Central memory CD8-positive, alpha-beta T cell (primary cell): Measurements from ENCODE around the gene ATP11C.
A peak's percentile ranks its signal among the peaks of the same experiment; 100 is the strongest.
"Not testable (repeated sequence)": the region's sequence is repeated elsewhere in the genome, so short reads cannot be mapped to it uniquely, and the experiment has no call there.

Experiments used
- ATAC-seq: fragments of 150-1000 bp; cut with Tn5 transposase; replicated peaks from 2 replicates; pipeline ENCODE4 v1.10.0; 2022; ENCODE audit warnings: mild to moderate bottlenecking, moderate FRiP score, moderate number of reproducible peaks; ENCODE audit not compliant: poor library complexity, severe bottlenecking; ENCODE audit errors: extremely low read depth
- DNase-seq, 2 donors: peaks; one replicate each; pipeline ENCODE4 v3.0.0; 2021; ENCODE audit warnings: low spot score in 2 of 2
- H3K27ac Mint-ChIP-seq: one replicate; pipeline ENCODE4 v1.8.0; 2022; ENCODE audit warnings: low read depth, mild to moderate bottlenecking, moderate library complexity, mixed read lengths
- H3K27me3 Mint-ChIP-seq: one replicate; pipeline ENCODE4 v1.8.0; 2022; ENCODE audit warnings: mixed read lengths
- H3K36me3 Mint-ChIP-seq: one replicate; pipeline ENCODE4 v1.8.0; 2022; ENCODE audit warnings: mild to moderate bottlenecking, moderate library complexity, mixed read lengths; ENCODE audit not compliant: insufficient read depth
- H3K4me1 Mint-ChIP-seq: one replicate; pipeline ENCODE4 v1.8.0; 2022; ENCODE audit warnings: mixed read lengths
- H3K4me3 Mint-ChIP-seq: one replicate; pipeline ENCODE4 v1.8.0; 2022; ENCODE audit warnings: mild to moderate bottlenecking, moderate library complexity, mixed read lengths
- H3K9me3 Mint-ChIP-seq: one replicate; pipeline ENCODE4 v1.8.0; 2022; ENCODE audit warnings: mixed read lengths

The ATP11C gene

GRCh38 chrX:139836335-139836734 is 96.5 kb downstream of the ATP11C start:
- H3K27ac Mint-ChIP-seq, ATAC-seq, H3K4me3 Mint-ChIP-seq, H3K27me3 Mint-ChIP-seq, DNase-seq, H3K36me3 Mint-ChIP-seq, H3K9me3 Mint-ChIP-seq: not testable (repeated sequence)
- H3K4me1 Mint-ChIP-seq: peaks cover 17% of the 10 kb centered on the region

- Mint-ChIP-seq H3K36me3 (no peaks in the 10 kb centered on the region), H3K4me1 (peaks cover 21% of the 10 kb centered on the region), H3K9me3 (no peaks in the 10 kb centered on the region), H3K27ac (no peak overlapping the region), H3K27me3 (no peaks in the 10 kb centered on the region), H3K4me3 (no peak overlapping the region)
- ATAC-seq (no peak), DNase-seq (no peak)
Measured at GRCh38 chrX:139834879-139835278, 98.0 kb downstream of the ATP11C start.

DNA sequence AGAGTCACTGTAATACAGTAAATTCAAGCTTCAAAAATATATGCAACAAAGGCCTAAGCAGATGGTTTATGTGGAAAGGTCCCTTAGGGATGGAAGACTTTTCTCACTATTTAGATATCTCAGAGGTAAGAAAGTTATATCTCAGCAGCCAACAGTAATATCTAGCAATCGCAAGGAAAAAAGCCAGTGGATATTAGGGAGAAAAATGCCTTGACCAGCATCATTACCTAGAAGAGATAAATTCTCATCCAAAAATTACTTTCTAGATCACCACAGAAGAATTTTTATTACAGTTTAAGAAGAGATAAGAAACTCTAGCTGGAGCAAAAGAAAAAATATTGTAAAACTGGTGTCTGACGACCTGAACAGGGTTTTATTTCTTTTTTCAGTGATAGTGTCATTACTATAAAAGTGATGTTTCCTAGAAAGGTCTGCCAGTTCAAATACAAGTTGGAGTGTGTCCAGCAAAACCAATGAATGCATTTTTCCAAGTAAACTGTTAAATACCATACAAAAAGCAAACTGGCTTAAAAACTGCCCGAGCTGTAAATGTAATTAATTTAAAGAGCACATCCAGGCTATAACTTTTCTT is 100.0 kb downstream of the ATP11C start:
- Mint-ChIP-seq H3K4me3 (no peak overlapping the region), H3K36me3 (no peaks in the 10 kb centered on the region), H3K4me1 (peaks cover 19% of the 10 kb centered on the region), H3K27ac (no peak overlapping the region), H3K9me3 (no peaks in the 10 kb centered on the region), H3K27me3 (no peaks in the 10 kb centered on the region)
- DNase-seq (no peak), ATAC-seq (no peak)

GRCh38 chrX:139831675-139832456 is 101.0 kb downstream of the ATP11C start:
- no peaks in the 10 kb centered on the region for H3K9me3 Mint-ChIP-seq
- no peaks in the 10 kb centered on the region for H3K36me3 Mint-ChIP-seq
- DNase-seq (no peak), ATAC-seq (no peak)
- no peak overlapping the region for H3K4me3 Mint-ChIP-seq
- H3K4me1 Mint-ChIP-seq: peaks cover 12% of the 10 kb centered on the region
- peak overlapping the region; percentile 86 for H3K27ac Mint-ChIP-seq
- no peaks in the 10 kb centered on the region for H3K27me3 Mint-ChIP-seq

GRCh38 chrX:139831017-139831416 is 101.8 kb downstream of the ATP11C start:
- ATAC-seq (no peak), DNase-seq (no peak)
- peaks cover 11% of the 10 kb centered on the region for H3K4me1 Mint-ChIP-seq
- H3K36me3 Mint-ChIP-seq: no peaks in the 10 kb centered on the region
- no peak overlapping the region for H3K27ac Mint-ChIP-seq
- H3K4me3 Mint-ChIP-seq: no peak overlapping the region
- H3K9me3 Mint-ChIP-seq: no peaks in the 10 kb centered on the region
- H3K27me3 Mint-ChIP-seq: no peaks in the 10 kb centered on the region

DNA sequence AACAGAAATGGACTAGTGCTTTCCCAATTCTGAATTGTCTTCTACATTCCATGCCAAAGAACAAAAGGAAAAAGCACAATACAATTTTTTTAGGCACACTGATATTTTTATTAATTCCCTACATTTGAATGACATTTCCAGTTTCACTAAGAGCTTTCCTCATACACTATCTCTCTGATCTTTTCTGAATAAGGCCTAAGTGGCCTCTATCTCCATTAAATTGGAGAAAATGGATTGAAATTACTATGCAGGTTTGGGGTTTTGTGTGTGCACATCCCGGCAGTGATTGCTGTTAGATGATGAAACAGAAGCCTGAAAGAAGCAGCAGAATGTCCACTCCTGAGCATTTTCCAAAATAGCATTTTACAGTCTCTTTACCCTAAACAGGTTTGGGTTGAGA is 104.0 kb downstream of the ATP11C start:
- peaks cover 11% of the 10 kb centered on the region for H3K4me1 Mint-ChIP-seq
- ATAC-seq: no peak
- H3K9me3 Mint-ChIP-seq: no peaks in the 10 kb centered on the region
- no peak overlapping the region for H3K27ac Mint-ChIP-seq
- H3K27me3 Mint-ChIP-seq: no peaks in the 10 kb centered on the region
- no peak for DNase-seq
- no peak overlapping the region for H3K4me3 Mint-ChIP-seq
- H3K36me3 Mint-ChIP-seq: peaks cover under 1% of the 10 kb centered on the region

DNA sequence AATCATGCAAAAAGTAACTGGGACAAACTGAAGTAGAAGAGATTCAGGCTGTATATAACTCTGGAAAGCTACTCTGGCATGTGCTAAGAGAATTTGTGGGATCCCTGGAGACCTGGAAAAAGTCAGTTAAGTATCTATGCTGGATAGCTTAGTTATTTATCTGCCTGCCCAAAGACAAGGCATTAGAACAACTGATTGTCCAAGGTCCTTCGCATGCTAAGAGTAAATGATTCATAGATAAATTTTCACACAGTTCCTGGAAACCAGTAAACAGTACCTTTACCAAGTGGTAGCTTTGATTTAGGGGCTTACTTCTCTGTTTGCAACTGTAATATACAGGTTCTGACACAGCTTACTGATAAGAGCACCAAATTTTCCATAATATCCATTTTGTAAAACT is 104.8 kb downstream of the ATP11C start:
- Mint-ChIP-seq H3K9me3 (no peaks in the 10 kb centered on the region), H3K27ac (no peak overlapping the region), H3K36me3 (peaks cover 2% of the 10 kb centered on the region), H3K4me3 (no peak overlapping the region), H3K27me3 (no peaks in the 10 kb centered on the region), H3K4me1 (peaks cover 11% of the 10 kb centered on the region)
- ATAC-seq: no peak
- DNase-seq: no peak

DNA sequence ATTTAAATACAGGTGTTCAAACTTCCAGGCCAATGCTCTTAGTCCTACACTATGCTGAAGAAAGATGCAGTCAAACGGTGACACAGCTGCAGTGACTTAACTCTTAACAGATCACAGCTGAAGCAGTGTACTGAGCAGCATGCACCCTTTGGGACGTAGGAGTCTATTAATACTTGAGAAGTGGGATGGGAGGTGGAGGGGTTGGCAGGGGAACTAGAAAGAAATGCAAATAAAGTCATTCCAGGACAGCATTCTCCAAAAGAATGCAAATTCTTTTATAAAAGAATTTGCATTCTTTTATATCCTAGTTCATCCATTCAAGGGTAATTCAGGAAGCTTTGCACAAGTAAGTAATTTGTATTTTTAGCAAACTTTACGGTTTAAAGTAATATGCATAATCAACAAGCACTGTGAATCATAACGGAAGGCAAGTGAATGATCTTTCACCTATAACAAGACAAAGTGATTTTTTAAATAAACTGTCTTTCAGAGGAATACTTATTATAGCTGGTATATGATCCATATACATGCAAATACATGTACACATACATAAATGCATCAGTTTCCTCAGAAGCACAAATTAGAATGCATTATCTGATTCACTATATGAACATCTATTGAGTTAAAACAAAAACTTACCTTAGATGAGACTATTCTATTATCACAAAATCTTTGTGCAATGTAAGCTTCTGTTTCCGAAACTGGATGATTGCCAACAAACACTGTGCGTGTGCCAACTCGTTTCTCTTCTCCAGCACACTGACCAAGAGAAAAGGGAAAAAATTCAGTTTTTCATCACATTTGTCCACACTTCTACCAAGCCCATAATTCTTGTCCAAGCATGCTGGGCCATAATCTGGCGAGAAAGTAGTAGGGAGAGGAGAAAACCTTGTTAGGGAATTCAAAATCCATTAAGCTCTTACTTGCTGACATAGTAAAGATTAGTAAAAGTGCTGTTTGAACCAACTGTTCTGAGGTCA is 106.5 kb downstream of the ATP11C start:
- H3K9me3 Mint-ChIP-seq: no peaks in the 10 kb centered on the region
- no peak for ATAC-seq
- H3K4me3 Mint-ChIP-seq: no peak overlapping the region
- H3K36me3 Mint-ChIP-seq: peaks cover 2% of the 10 kb centered on the region
- no peak for DNase-seq
- H3K4me1 Mint-ChIP-seq: peaks cover 4% of the 10 kb centered on the region
- H3K27me3 Mint-ChIP-seq: no peaks in the 10 kb centered on the region
- no peak overlapping the region for H3K27ac Mint-ChIP-seq

- Mint-ChIP-seq H3K4me1 (no peaks in the 10 kb centered on the region), H3K4me3 (no peak overlapping the region)
Measured at GRCh38 chrX:139825618-139826017, 107.2 kb downstream of the ATP11C start.

GRCh38 chrX:139823806-139824205 is 109.0 kb downstream of the ATP11C start:
- H3K27ac Mint-ChIP-seq: no peak overlapping the region
- ATAC-seq (no peak), DNase-seq (no peak)
- no peaks in the 10 kb centered on the region for H3K4me1 Mint-ChIP-seq
- H3K27me3 Mint-ChIP-seq: no peaks in the 10 kb centered on the region
- H3K4me3 Mint-ChIP-seq: no peak overlapping the region
- H3K36me3 Mint-ChIP-seq: peaks cover 2% of the 10 kb centered on the region
- H3K9me3 Mint-ChIP-seq: no peaks in the 10 kb centered on the region

More at GRCh38 chrX:139825618-139826017, 107.2 kb downstream of the ATP11C start:
- Mint-ChIP-seq H3K36me3 (peaks cover 2% of the 10 kb centered on the region), H3K27me3 (no peaks in the 10 kb centered on the region), H3K27ac (no peak overlapping the region), H3K9me3 (no peaks in the 10 kb centered on the region)
- DNase-seq (no peak), ATAC-seq (no peak)

- Mint-ChIP-seq H3K9me3 (no peaks in the 10 kb centered on the region), H3K36me3 (peaks cover 8% of the 10 kb centered on the region), H3K27me3 (no peaks in the 10 kb centered on the region), H3K4me3 (no peak overlapping the region), H3K4me1 (peaks cover 27% of the 10 kb centered on the region), H3K27ac (no peak overlapping the region)
- ATAC-seq (no peak), DNase-seq (no peak)
Measured at GRCh38 chrX:139820358-139820984, 112.4 kb downstream of the ATP11C start.

- DNase-seq: no peak
- H3K9me3 Mint-ChIP-seq: no peaks in the 10 kb centered on the region
- H3K4me3 Mint-ChIP-seq: no peak overlapping the region
- H3K36me3 Mint-ChIP-seq: peaks cover 13% of the 10 kb centered on the region
- H3K4me1 Mint-ChIP-seq: peaks cover 27% of the 10 kb centered on the region
- H3K27me3 Mint-ChIP-seq: no peaks in the 10 kb centered on the region
- ATAC-seq: no peak
- peak overlapping the region; percentile 36 for H3K27ac Mint-ChIP-seq
Measured at GRCh38 chrX:139816204-139816603, 116.6 kb downstream of the ATP11C start.
